GM12878 (cell line): ENCODE results near the gene CD38. TPM values are rescaled to one million over a fixed set of nuclear protein-coding genes. Genes with fewer than 3 reads are reported as not detected.

ENCODE experiments used
- ATAC-seq: fragments of 200-7000 bp; cut with Tn5 transposase; 3 replicates; pipeline ENCODE4 v1.9.1; 2020; ENCODE audit warnings: mild to moderate bottlenecking, moderate library complexity
- BruUV-seq: library from RNA; stranded (reverse); fragments of 400-500 nt; replicated peaks from 2 replicates; lab custom pipeline; 2021; lab: Mats Ljungman, UMichigan
- CTCF ChIA-PET: fragments of 300-600 bp; sonication (Branson Sonifier 250); formaldehyde crosslinking; extraction: SDS; loops from one replicate; lab custom pipeline; 2021; ENCODE audit warnings: inconsistent platforms; lab: Yijun Ruan, JAX
- POLR2A ChIA-PET: fragments of 350-600 bp; formaldehyde crosslinking; extraction: SDS; loops from one replicate; lab custom pipeline; 2021; ENCODE audit warnings: inconsistent platforms; lab: Charles Lee
- RAD21 ChIA-PET: fragments of 300-600 bp; sonication (Branson Sonifier 250); formaldehyde crosslinking; loops from one replicate; lab custom pipeline; 2023; ENCODE audit warnings: antibody characterized with exemption; ENCODE audit not compliant: unreplicated experiment; lab: Charles Lee
- SMC1A ChIA-PET: fragments of 300-600 bp; sonication (Branson Sonifier 250); formaldehyde crosslinking; loops from one replicate; lab custom pipeline; 2023; ENCODE audit not compliant: unreplicated experiment, uncharacterized antibody; lab: Charles Lee
- DNase-seq: peaks from one replicate; pipeline ENCODE4 v3.0.0-alpha.2; 2011; ENCODE audit warnings: low read depth, low spot score
- FAIRE-seq: peaks from 3 replicates; lab custom pipeline; 2011; peaks lifted over from hg19 to GRCh38; lab: Jason Lieb, UNC
- H2AFZ ChIP-seq: 2 replicates; pipeline ENCODE4 v1.6.0; 2011; ENCODE audit warnings: low read depth, low read length, control low read depth; ENCODE audit not compliant: control insufficient read depth
- H3K27ac ChIP-seq: 2 replicates; pipeline ENCODE4 v1.5.1; 2011; ENCODE audit warnings: control low read depth; ENCODE audit not compliant: control insufficient read depth, insufficient read depth
- H3K27me3 ChIP-seq, 2 experiments: replicated peaks in 1 of 2; 2 replicates each; pipeline versions ENCODE4 v1.6.0 to v1.6.1; 2011; ENCODE audit warnings: low read length in 1 of 2; ENCODE audit not compliant: control insufficient read depth in 2 of 2, insufficient read depth in 2 of 2
- H3K36me3 ChIP-seq, 2 experiments: 2 replicates each; pipeline ENCODE4 v1.5.1; 2011; ENCODE audit warnings: low read length in 1 of 2; ENCODE audit not compliant: control insufficient read depth in 2 of 2, insufficient read depth in 2 of 2
- H3K4me1 ChIP-seq: 2 replicates; pipeline ENCODE4 v1.6.1; 2011; ENCODE audit warnings: mild to moderate bottlenecking, low read length, moderate library complexity, mixed read lengths; ENCODE audit not compliant: control insufficient read depth, insufficient read depth
- H3K4me2 ChIP-seq: 2 replicates; pipeline ENCODE4 v1.6.0; 2011; ENCODE audit warnings: control low read depth; ENCODE audit not compliant: control insufficient read depth, insufficient read depth
- H3K4me3 ChIP-seq: fragments of 200-600 bp; sonication (generic); 2 replicates; pipeline ENCODE4 v1.5.1; 2016
- H3K79me2 ChIP-seq: 2 replicates; pipeline ENCODE4 v1.6.0; 2011; ENCODE audit warnings: low read length; ENCODE audit not compliant: control insufficient read depth, insufficient read depth
- H3K9ac ChIP-seq: 2 replicates; pipeline ENCODE4 v1.8.0; 2011; ENCODE audit warnings: low read length, control low read depth, mixed read lengths; ENCODE audit not compliant: control insufficient read depth, insufficient read depth
- H3K9me3 ChIP-seq: replicated peaks from 3 replicates; pipeline ENCODE4 v1.5.1; 2011; ENCODE audit warnings: mild to moderate bottlenecking, low read length; ENCODE audit not compliant: control insufficient read depth, insufficient read depth
- H4K20me1 ChIP-seq: 2 replicates; pipeline ENCODE4 v1.6.0; 2011; ENCODE audit not compliant: control insufficient read depth, insufficient read depth
- ATF3 ChIP-seq: IDR thresholded peaks from 2 replicates; pipeline ENCODE4 v1.6.1; 2011; ENCODE audit warnings: low read depth, mild to moderate bottlenecking, low read length, moderate library complexity, borderline replicate concordance; ENCODE audit errors: extremely low read depth
- BRCA1 ChIP-seq: IDR thresholded peaks from 2 replicates; pipeline ENCODE4 v1.6.1; 2011; ENCODE audit warnings: low read depth, low read length, improper control_type of control experiment
- CREB1 ChIP-seq: IDR thresholded peaks from 2 replicates; pipeline ENCODE4 v1.6.1; 2012; ENCODE audit warnings: low read depth, mild to moderate bottlenecking, inconsistent platforms
- CREM ChIP-seq: IDR thresholded peaks from 2 replicates; pipeline ENCODE4 v1.6.1; 2014; ENCODE audit warnings: antibody characterized with exemption, low read depth
- NRF1 ChIP-seq: conservative IDR thresholded peaks from 2 replicates; pipeline ENCODE4 v1.6.1; 2011; ENCODE audit warnings: mild to moderate bottlenecking, low read depth, low read length, improper control_type of control experiment
- PAX8 ChIP-seq: fragments of 450-650 bp; IDR thresholded peaks from 2 replicates; pipeline ENCODE4 v1.6.1; 2017; ENCODE audit warnings: mild to moderate bottlenecking, moderate library complexity
- PKNOX1 ChIP-seq: fragments of 450-650 bp; IDR thresholded peaks from 2 replicates; pipeline ENCODE4 v1.6.1; 2016; ENCODE audit warnings: mild to moderate bottlenecking
- RAD51 ChIP-seq: fragments of 450-650 bp; IDR thresholded peaks from 2 replicates; pipeline ENCODE4 v1.6.1; 2016; ENCODE audit warnings: moderate library complexity, mild to moderate bottlenecking, inconsistent platforms
- REST ChIP-seq: IDR thresholded peaks from 2 replicates; pipeline ENCODE4 v1.6.1; 2012; ENCODE audit warnings: mild to moderate bottlenecking, low read depth, low read length
- SIX5 ChIP-seq: IDR thresholded peaks from 2 replicates; pipeline ENCODE4 v1.6.1; 2011; ENCODE audit warnings: mild to moderate bottlenecking, low read depth, low read length, moderate library complexity; ENCODE audit not compliant: severe bottlenecking
- SREBF1 ChIP-seq: IDR thresholded peaks from 2 replicates; pipeline ENCODE4 v1.6.1; 2012; ENCODE audit warnings: mild to moderate bottlenecking, low read length
- WRNIP1 ChIP-seq: IDR thresholded peaks from 2 replicates; pipeline ENCODE4 v1.6.1; 2011; ENCODE audit warnings: low read depth, low read length, improper control_type of control experiment, borderline replicate concordance
- YBX1 ChIP-seq: fragments of 450-650 bp; IDR thresholded peaks from 2 replicates; pipeline ENCODE4 v1.6.1; 2016; ENCODE audit warnings: antibody characterized with exemption
- ZBTB11 ChIP-seq: fragments of 450-650 bp; formaldehyde crosslinking; IDR thresholded peaks from 2 replicates; pipeline ENCODE4 v1.5.0; 2022; ENCODE audit warnings: mild to moderate bottlenecking, missing genetic modification characterization
- ZNF217 ChIP-seq: fragments of 450-650 bp; IDR thresholded peaks from 2 replicates; pipeline ENCODE4 v1.6.1; 2017; ENCODE audit warnings: antibody characterized with exemption, mild to moderate bottlenecking
- WGBS: methylation state at CpG from one replicate; pipeline ENCODE4 v1.1.6; 2016; ENCODE audit warnings: low lambda C conversion rate; ENCODE audit not compliant: insufficient replicate concordance, insufficient coverage; ENCODE audit errors: missing lambda C conversion rate; 5-methylcytosine and 5-hydroxymethylcytosine counted together
- in situ Hi-C: fragments of 300-500 bp; cut with MboI; formaldehyde crosslinking; loops from 9 replicates; pipeline ENCODE4 v1.14.3; 2018; ENCODE audit warnings: mixed read lengths
- intact Hi-C: fragments of 100-400 bp; cut with micrococcal nuclease; formaldehyde crosslinking; loops from one replicate; pipeline ENCODE4 v1.14.2; 2022; ENCODE audit not compliant: unreplicated experiment
- polyA plus RNA-seq, 11 experiments: library from polyadenylated mRNA; depleted of rRNA in 4 of 11; unstranded in 6 of 11; stranded (reverse) in 5 of 11; fragments of >200 nt; fragmentation: Nextera tagmentation in 4 of 11; fragmentation: Illumina TruSeq in 1 of 11; extraction: Ambion mirVana in 4 of 11; extraction: Trizol in 1 of 11; gene quantifications; 1 replicate in 1 of 11; 2 replicates in 10 of 11; pipeline versions ENCODE4 v1.2.1 to v1.2.3, GENCODE V29; 2011 to 2016; ENCODE audit warnings: inconsistent platforms in 2 of 11, missing spikeins in 2 of 11, low read depth in 1 of 11
- total RNA-seq, 4 experiments: library from RNA; depleted of rRNA in 3 of 4; stranded (reverse); fragments of >200 nt in 3 of 4; fragmentation: Illumina TruSeq in 1 of 4; extraction: Trizol in 1 of 4; gene quantifications; 2 replicates each; pipeline versions ENCODE4 v1.2.1 to v1.2.3, GENCODE V29; 2013 to 2021

CD38 gene
- total and polyA plus RNA-seq, 10 of the 15 experiments (the other 5 are each of a cell fraction or from before 2014, with no cell fraction given), result 3.5 to 39.8 (median 12.7) TPM

DNA sequence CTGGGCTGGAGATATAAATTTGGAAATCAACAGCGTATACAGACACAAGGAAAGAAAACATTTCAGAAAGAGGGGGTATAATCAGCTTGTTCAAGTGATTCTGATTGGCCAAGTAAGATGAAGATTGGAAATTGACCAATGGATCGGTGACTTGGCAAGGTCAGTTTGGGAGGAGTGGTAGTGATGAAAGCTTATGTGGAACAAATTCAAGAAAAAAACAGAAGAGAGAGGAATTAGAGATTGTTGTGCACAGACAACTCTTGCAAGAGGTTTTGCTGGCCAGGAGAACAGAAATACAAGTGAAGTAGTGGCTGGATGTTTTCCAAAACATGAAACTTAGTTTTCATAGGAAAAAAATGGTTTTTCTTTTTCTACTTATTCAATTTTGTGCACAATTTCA is 16.3 kb downstream of the CD38 start:
- H3K9me3 ChIP-seq, result no peaks in the 10 kb centered on the region
- 72% methylated on average over 2 of the region's 2 CpGs for WGBS
- in situ Hi-C loops, result no loop called here
- H4K20me1 ChIP-seq, result no peaks in the 10 kb centered on the region
- BruUV-seq, result no TSS peak
- ChIA-PET SMC1A (interaction anchor here (0.6 to 3.6 kb wide), 9 partner anchors 12 to 66 kb away, joined by 3 to 18 read pairs (median 3); no protein-coding TSS in a partner anchor), POLR2A (interaction anchor here (0.8 kb wide), 1 partner anchor 14 kb away, joined by 5 read pairs; no protein-coding TSS in a partner anchor), RAD21 (interaction anchor here (0.9 to 2.5 kb wide), 4 partner anchors 12 to 45 kb away, joined by 3 to 7 read pairs (median 3); no protein-coding TSS in a partner anchor), CTCF (interaction anchor here (0.7 to 0.9 kb wide), 3 partner anchors 11 to 39 kb away, joined by 3 read pairs; no protein-coding TSS in a partner anchor)
- H3K4me1 ChIP-seq, result peaks cover 7% of the 10 kb centered on the region; the same call in 1 of the 2 replicates
- H3K79me2 ChIP-seq, result no peaks in the 10 kb centered on the region
- no peak overlapping the region for H2AFZ ChIP-seq
- DNase-seq, result no peak
- no peak for FAIRE-seq
- no peak overlapping the region for H3K4me2 ChIP-seq
- no peak for TF ChIP-seq PAX8
- TF ChIP-seq RAD51, result no peak
- no peak for TF ChIP-seq PKNOX1
- no peak for TF ChIP-seq REST
- no peak for TF ChIP-seq BRCA1
- TF ChIP-seq WRNIP1, result no peak
- no peak for TF ChIP-seq CREM
- TF ChIP-seq CREB1, result no peak
- TF ChIP-seq SREBF1, result no peak
- TF ChIP-seq SIX5, result no peak
- TF ChIP-seq NRF1, result no peak
- no peak for TF ChIP-seq ZBTB11 (CRISPR knock-in tag)
- no peak for TF ChIP-seq ZNF217
- TF ChIP-seq ATF3, result no peak
- no peak for TF ChIP-seq YBX1
- no peak for ATAC-seq
- H3K27ac ChIP-seq, result no peak overlapping the region
- no peaks in the 10 kb centered on the region; a peak in 1 of 4 replicates for H3K36me3 ChIP-seq
- no peak overlapping the region for H3K4me3 ChIP-seq
- H3K27me3 ChIP-seq, result no peaks in the 10 kb centered on the region
- intact Hi-C loops, result no loop called here
- H3K9ac ChIP-seq, result no peak overlapping the region
